HG02970 (cell line): ENCODE results near the gene EYS.
"Not testable (repeated sequence)": the region's sequence is repeated elsewhere in the genome, so short reads cannot be mapped to it uniquely, and the experiment has no call there.

Experiments used
- ATAC-seq: cut with Tn5 transposase; IDR thresholded peaks from one replicate; pipeline ENCODE4 v1.9.1; 2021; ENCODE audit warnings: mild to moderate bottlenecking, moderate library complexity, moderate number of reproducible peaks; ENCODE audit not compliant: unreplicated experiment, low FRiP score

Gene EYS

DNA sequence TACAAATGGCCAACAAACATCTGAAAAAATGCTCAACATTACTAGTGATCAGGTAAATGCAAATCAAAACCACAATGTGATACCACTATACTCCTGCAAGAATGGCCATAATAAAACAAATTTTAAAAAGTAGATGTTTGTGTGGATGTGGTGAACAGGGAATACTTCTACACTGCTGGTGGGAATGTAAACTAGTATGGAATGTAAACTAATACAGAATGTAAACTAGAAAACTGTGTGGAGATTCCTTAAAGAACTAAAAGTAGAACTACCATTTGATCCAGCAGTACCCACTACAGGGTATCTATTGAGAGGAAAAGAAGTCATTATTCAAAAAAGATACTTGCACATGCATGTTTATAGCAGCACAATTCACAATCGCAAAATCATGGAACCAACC is 1878.3 kb downstream of the EYS start:
- ATAC-seq = not testable (repeated sequence)

GRCh38 chr6:63824722-63825121 is 1882.3 kb downstream of the EYS start:
- no peak for ATAC-seq

DNA sequence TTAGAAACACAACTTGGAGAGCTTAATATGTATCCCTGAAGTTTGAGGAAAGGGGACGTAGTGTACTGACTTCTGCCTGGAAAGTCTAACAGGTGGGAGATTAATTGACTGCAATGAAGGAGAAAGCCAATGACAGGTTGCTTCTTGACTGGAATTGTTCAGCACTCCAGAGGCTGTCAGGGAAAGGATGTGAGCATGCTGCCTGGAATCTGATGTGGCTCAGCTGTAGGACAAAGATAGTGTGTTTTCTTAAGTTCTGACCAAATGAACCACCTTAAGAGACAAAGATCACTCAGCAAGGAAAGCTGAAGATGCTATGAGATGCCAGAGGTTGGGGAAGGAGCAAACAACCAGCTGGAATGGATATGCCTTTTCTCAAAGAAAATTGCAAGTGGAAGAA is 1885.6 kb downstream of the EYS start:
- no peak for ATAC-seq

GRCh38 chr6:63819831-63820230 is 1887.2 kb downstream of the EYS start:
- no peak for ATAC-seq

- no peak for ATAC-seq
Observed at GRCh38 chr6:63817492-63818050, 1889.5 kb downstream of the EYS start.

GRCh38 chr6:63816982-63817436 is 1890.0 kb downstream of the EYS start:
- ATAC-seq = no peak

- no peak for ATAC-seq
Observed at GRCh38 chr6:63816401-63816981, 1890.5 kb downstream of the EYS start.

- ATAC-seq = no peak
Observed at GRCh38 chr6:63814459-63814858, 1892.6 kb downstream of the EYS start.

DNA sequence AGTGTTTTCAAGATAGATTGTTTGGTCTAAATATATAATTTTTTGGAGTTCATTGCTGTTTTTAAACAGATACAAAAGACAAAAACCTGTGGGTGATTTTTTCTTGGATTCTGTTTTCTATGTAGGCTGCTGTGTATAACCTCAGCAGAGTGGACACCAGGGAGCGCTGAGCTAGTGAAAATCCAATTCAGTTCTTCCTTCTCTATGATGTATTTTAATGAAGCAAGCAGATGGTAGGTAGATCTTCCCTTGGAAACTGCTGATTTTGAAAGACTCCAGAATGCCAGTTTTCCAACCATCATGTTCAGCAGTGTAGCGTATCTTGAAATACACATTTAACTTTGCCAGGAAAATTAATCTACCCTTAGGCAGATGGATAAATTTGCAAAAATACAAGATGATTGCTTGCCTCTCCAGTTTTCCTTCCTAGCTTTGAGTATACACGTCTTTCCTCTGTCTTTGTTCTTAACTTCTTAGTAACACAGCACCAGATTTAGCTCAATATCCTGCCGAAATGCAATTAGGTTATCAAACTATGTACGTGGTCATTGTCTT is 1893.4 kb downstream of the EYS start:
- ATAC-seq = no peak

GRCh38 chr6:63808576-63808975 is 1898.5 kb downstream of the EYS start:
- ATAC-seq = no peak

DNA sequence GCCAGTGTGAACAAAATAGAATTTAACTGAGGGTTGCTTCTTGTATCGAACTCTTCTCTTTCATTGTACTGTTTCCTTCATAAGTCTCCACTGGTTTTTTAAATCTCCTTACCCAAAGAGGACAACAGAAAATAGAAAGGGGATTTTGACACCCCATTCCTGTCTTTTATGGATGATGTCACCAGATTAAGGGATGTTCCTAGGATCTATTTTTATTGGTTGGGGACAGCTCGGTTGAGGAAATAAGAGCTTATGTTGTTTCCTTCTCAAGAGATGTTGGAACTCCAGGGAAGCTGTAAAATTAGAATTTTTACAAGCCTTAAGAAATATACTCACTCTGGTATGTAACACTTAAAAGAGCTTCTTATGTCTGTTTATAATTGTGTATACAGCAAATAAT is 1900.0 kb downstream of the EYS start:
- no peak for ATAC-seq

DNA sequence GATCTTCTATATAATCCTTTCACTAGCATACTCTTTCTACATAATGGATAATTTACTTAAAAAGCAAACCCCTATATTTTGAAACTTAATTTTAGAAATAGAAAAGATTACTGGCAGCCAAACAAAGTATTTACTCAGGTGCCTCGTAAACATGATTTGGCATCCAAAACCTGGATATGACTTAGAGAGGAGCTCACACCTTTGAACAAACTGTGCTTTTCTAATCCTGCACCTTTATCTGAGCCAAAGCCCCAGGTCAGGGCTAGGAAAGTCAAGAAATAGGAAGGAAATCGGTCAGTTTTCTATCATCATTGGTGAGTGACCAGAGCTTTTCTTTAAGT is 1900.5 kb downstream of the EYS start:
- ATAC-seq = no peak

GRCh38 chr6:63805808-63806572 is 1901.0 kb downstream of the EYS start:
- ATAC-seq = no peak

DNA sequence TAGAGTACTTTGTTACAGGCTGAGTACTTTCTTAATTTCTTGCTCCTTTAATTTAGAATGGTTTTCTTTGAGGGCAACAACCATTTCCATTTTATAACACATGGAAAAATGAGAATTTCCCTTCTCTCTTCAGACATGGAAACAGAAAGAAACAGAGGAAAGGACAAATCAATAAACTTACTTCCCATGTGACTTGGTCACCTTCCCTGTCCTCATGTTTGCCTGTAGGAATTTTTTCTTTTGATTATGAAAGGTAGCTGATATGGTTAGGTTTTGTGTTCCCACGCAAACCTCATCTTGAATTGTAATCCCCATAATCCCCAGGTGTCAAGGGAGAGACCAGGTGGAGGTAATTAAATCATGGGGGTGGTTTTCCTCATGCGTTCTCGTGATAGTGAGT is 1901.7 kb downstream of the EYS start:
- ATAC-seq = no peak

- ATAC-seq = no peak
Observed at GRCh38 chr6:63804381-63804956, 1902.6 kb downstream of the EYS start.

- ATAC-seq = no peak
Observed at GRCh38 chr6:63803371-63803770, 1903.7 kb downstream of the EYS start.

GRCh38 chr6:63802606-63803206 is 1904.3 kb downstream of the EYS start:
- ATAC-seq = no peak

GRCh38 chr6:63800386-63800785 is 1906.6 kb downstream of the EYS start:
- ATAC-seq = not testable (repeated sequence)

DNA sequence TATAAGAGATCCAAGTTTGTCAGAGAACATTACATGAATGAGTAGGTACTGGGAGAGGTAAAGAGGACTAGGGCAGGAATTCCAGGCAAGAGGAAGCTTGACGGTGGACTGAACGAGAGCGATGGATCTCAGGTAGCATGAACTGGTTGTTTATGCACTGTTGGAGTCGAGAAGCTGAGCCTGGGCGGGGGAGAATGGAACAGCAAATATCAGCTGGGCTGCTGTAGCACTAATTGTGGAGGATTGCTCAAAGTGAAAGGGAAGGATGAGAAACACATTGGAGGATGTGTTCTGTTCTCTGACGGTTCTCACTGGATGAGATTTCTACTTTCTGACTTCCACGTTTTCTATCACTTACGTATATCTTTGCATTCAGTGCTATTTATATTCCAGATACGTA is 1907.2 kb downstream of the EYS start:
- ATAC-seq = no peak

DNA sequence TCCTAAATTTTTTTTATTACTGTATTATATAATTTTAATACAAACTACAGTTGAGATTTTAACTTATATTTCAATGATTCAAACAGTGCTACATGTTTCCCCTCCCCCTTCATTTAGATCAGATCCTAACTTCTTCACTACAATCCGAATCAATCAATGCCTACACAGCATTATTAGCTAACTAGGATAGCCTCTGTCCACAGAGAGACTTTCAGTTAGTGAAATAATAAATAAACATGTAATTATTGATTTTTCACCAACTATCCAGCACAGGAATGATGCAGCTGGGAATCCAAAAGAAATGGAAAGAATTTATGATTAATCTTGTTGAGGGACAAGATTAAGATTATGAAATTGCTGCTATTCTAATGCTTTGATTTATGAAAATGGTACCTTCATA is 1907.7 kb downstream of the EYS start:
- no peak for ATAC-seq

DNA sequence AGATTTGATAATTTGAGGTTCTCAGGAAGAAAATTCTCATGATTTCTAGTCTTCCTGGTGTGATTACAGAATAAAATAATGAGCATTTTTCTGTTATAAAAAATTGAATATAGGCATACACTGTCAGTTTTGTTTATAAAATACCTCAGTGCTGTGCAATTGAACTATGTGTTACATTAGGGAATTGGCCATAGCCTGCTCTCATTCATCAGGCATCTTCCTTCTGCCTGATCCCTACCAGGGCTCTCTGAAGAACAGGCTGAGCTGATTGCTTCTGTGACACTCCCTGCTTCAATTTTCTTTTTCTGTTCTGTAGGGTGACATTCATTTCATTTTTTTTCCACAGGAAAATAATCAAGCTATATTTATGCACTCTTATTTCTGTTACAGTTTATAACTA is 1908.6 kb downstream of the EYS start:
- no peak for ATAC-seq
